MM.1S (cell line): ENCODE results near the gene CEP83.

ENCODE experiments used
- DNase-seq: peaks from one replicate; pipeline ENCODE4 v3.0.0-alpha.2; 2015
- H2AFZ ChIP-seq: fragments of 300-600 bp; sonication (generic); 2 replicates; pipeline ENCODE4 v1.6.0; 2016; ENCODE audit warnings: antibody characterized with exemption, low read length
- H3F3A ChIP-seq: fragments of 300-600 bp; sonication (generic); 2 replicates; pipeline ENCODE4 v1.6.1; 2016; ENCODE audit warnings: mild to moderate bottlenecking, antibody characterized with exemption, low read length, moderate library complexity, mixed read lengths; ENCODE audit not compliant: insufficient read depth
- H3K27ac ChIP-seq: fragments of 300-600 bp; sonication (generic); 2 replicates; pipeline ENCODE4 v1.5.1; 2016; ENCODE audit warnings: mild to moderate bottlenecking, low read length
- H3K27me3 ChIP-seq: fragments of 300-600 bp; sonication (generic); replicated peaks from 2 replicates; pipeline ENCODE4 v1.6.0; 2016; ENCODE audit warnings: low read length; ENCODE audit not compliant: insufficient read depth
- H3K36me3 ChIP-seq: fragments of 300-600 bp; sonication (generic); replicated peaks from 2 replicates; pipeline ENCODE4 v1.6.1; 2016; ENCODE audit warnings: mild to moderate bottlenecking, low read length, mixed read lengths; ENCODE audit not compliant: insufficient read depth
- H3K4me1 ChIP-seq: fragments of 300-600 bp; sonication (generic); 2 replicates; pipeline ENCODE4 v1.6.1; 2016; ENCODE audit warnings: low read length, mixed read lengths
- H3K4me2 ChIP-seq: fragments of 300-600 bp; sonication (generic); 2 replicates; pipeline ENCODE4 v1.6.0; 2016; ENCODE audit warnings: low read depth, low read length
- H3K4me3 ChIP-seq: fragments of 300-600 bp; sonication (generic); 2 replicates; pipeline ENCODE4 v1.5.1; 2016; ENCODE audit warnings: low read length, mixed read lengths
- H3K79me2 ChIP-seq: fragments of 300-600 bp; sonication (generic); 2 replicates; pipeline ENCODE4 v1.6.1; 2016; ENCODE audit warnings: mixed run types, low read length, mixed read lengths
- H3K9ac ChIP-seq: fragments of 300-600 bp; sonication (generic); 2 replicates; pipeline ENCODE4 v1.6.1; 2016; ENCODE audit warnings: low read length, mixed read lengths
- H3K9me2 ChIP-seq: fragments of 300-600 bp; sonication (generic); replicated peaks from 2 replicates; pipeline ENCODE4 v1.6.1; 2016; ENCODE audit warnings: mild to moderate bottlenecking, low read length, mixed read lengths; ENCODE audit not compliant: insufficient read depth
- H3K9me3 ChIP-seq: fragments of 300-600 bp; sonication (generic); replicated peaks from 2 replicates; pipeline ENCODE4 v1.6.1; 2016; ENCODE audit warnings: mild to moderate bottlenecking, low read length, mixed read lengths; ENCODE audit not compliant: insufficient read depth
- H4K20me1 ChIP-seq: fragments of 300-600 bp; sonication (generic); 2 replicates; pipeline ENCODE4 v1.6.1; 2016; ENCODE audit warnings: mild to moderate bottlenecking, low read length, moderate library complexity, mixed read lengths; ENCODE audit not compliant: insufficient read depth
- EZH2 ChIP-seq: fragments of 300-600 bp; sonication (generic); optimal IDR thresholded peaks from 2 replicates; pipeline ENCODE3; 2017; ENCODE audit warnings: low read depth, mild to moderate bottlenecking, antibody characterized with exemption, low read length, mixed read lengths
- EZH2phosphoT487 ChIP-seq: fragments of 300-600 bp; sonication (generic); IDR thresholded peaks from 2 replicates; pipeline ENCODE4 v1.6.1; 2018; ENCODE audit warnings: antibody characterized with exemption, low read length
- TF ChIP-seq, protein P1 (sequence below): fragments of 300-600 bp; sonication (generic); IDR thresholded peaks from 2 replicates; pipeline ENCODE4 v1.5.1; 2016; ENCODE audit warnings: antibody characterized with exemption, low read length, mixed read lengths

CEP83 gene

DNA sequence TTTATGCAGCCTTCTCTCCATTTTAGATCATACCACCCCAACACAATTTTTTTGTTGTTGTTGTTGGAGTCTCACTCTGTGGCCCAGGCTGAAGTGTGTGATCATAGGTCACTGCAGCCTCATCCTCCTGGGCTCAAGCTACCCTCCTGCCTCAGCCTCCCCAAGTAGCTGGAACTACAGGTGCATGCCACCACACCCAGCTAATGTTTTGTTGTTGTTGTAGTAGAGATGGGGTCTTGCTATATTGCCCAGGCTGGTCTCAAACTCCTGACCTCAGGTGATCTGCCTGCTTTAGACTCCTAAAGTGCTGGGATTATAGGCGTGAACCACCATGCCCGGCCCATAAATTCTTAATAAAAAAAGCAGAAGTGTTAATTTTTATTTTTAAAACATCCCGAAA lies 199.7 kb downstream of the CEP83 start:
- Histone ChIP-seq H3K27me3 (no peaks in the 10 kb centered on the region), H3K4me3 (no peak overlapping the region), H4K20me1 (no peaks in the 10 kb centered on the region), H3F3A (peaks cover 15% of the 10 kb centered on the region), H3K27ac (no peak overlapping the region), H3K79me2 (peaks cover 15% of the 10 kb centered on the region), H2AFZ (no peak overlapping the region), H3K9me3 (no peaks in the 10 kb centered on the region), H3K36me3 (peaks cover 51% of the 10 kb centered on the region), H3K4me2 (no peak overlapping the region), H3K4me1 (peaks cover 4% of the 10 kb centered on the region; the same call in 1 of the 2 replicates), H3K9ac (no peak overlapping the region), H3K9me2 (no peaks in the 10 kb centered on the region)
- DNase-seq: no peak
- TF ChIP-seq, protein P1, sequence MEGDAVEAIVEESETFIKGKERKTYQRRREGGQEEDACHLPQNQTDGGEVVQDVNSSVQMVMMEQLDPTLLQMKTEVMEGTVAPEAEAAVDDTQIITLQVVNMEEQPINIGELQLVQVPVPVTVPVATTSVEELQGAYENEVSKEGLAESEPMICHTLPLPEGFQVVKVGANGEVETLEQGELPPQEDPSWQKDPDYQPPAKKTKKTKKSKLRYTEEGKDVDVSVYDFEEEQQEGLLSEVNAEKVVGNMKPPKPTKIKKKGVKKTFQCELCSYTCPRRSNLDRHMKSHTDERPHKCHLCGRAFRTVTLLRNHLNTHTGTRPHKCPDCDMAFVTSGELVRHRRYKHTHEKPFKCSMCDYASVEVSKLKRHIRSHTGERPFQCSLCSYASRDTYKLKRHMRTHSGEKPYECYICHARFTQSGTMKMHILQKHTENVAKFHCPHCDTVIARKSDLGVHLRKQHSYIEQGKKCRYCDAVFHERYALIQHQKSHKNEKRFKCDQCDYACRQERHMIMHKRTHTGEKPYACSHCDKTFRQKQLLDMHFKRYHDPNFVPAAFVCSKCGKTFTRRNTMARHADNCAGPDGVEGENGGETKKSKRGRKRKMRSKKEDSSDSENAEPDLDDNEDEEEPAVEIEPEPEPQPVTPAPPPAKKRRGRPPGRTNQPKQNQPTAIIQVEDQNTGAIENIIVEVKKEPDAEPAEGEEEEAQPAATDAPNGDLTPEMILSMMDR: no peak
- TF ChIP-seq EZH2phosphoT487: no peak
- no peak for TF ChIP-seq EZH2

DNA sequence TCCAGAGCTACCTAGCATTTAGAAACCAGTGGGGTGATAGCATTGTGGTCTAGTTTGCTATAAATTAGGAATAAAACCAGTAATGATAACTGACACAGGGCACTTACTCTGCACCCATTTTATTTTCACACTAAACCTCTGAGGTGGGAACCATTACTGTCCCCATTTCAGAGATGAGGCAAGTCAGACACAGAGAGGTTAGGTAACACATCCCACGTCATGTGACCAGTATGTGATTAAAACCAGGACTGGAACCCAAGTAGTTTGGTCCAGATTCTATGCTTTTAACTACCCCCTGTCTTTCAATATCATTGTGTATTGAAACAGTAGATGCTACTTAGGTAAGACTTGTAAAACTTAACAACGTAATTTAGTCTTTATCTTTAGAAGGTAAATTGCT lies 201.1 kb downstream of the CEP83 start:
- H3K9me3 ChIP-seq: no peaks in the 10 kb centered on the region
- peak overlapping the region; percentile 31; the same call in 1 of the 2 replicates for H3K4me2 ChIP-seq
- H3K4me3 ChIP-seq: no peak overlapping the region

More for the DNA sequence above, 201.1 kb downstream of the CEP83 start:
- DNase-seq: peak; percentile 24
- H2AFZ ChIP-seq: no peak overlapping the region
- H4K20me1 ChIP-seq: no peaks in the 10 kb centered on the region
- no peaks in the 10 kb centered on the region for H3K27me3 ChIP-seq
- H3K27ac ChIP-seq: peak overlapping the region; percentile 69; the same call in 1 of the 2 replicates
- TF ChIP-seq EZH2: no peak
- no peak for TF ChIP-seq EZH2phosphoT487
- TF ChIP-seq, protein P1: no peak
- H3K4me1 ChIP-seq: peaks cover 4% of the 10 kb centered on the region; the same call in 1 of the 2 replicates
- peaks cover 15% of the 10 kb centered on the region for H3F3A ChIP-seq
- peaks cover 19% of the 10 kb centered on the region for H3K79me2 ChIP-seq
- H3K9me2 ChIP-seq: no peaks in the 10 kb centered on the region
- H3K36me3 ChIP-seq: peaks cover 52% of the 10 kb centered on the region
- H3K9ac ChIP-seq: no peak overlapping the region
